Stimulated activated CD4-positive, alpha-beta T cell treated with anti-CD3 and anti-CD28 coated beads, Interleukin-15, amount 100 ng/mL, for 1 hour (primary cell): Measurements from ENCODE around the gene PANK4.

ENCODE experiments used
- DNase-seq, 2 donors: peaks; one replicate each; pipeline ENCODE4 v3.0.0-alpha.2; 2020; ENCODE audit warnings: low read depth in 1 of 2, low spot score in 1 of 2

Gene PANK4

GRCh38 chr1:2477791-2478499, 48.5 kb downstream of the PANK4 start:
- no peak for DNase-seq

GRCh38 chr1:2477309-2477708, 49.1 kb downstream of the PANK4 start:
- DNase-seq: no peak

- no peak for DNase-seq
These were observed 50.1 kb downstream of the PANK4 start, which contains the start of gene PLCH2 for GRCh38 chr1:2476061-2476999. Gene PLCH2 (plus strand): TSS chr1:2476289. CDS start chr1:2476589, 300 bp downstream.

GRCh38 chr1:2475571-2475970, 50.8 kb downstream of the PANK4 start:
- no peak for DNase-seq

- DNase-seq: no peak
These were observed 51.4 kb downstream of the PANK4 start for GRCh38 chr1:2474933-2475371.

- no peak for DNase-seq
These were observed 52.1 kb downstream of the PANK4 start for GRCh38 chr1:2474104-2474844.

- no peak for DNase-seq
These were observed 53.2 kb downstream of the PANK4 start for GRCh38 chr1:2473198-2473597.

- no peak for DNase-seq
These were observed 53.7 kb downstream of the PANK4 start for GRCh38 chr1:2472561-2473177.

GRCh38 chr1:2472109-2472508, 54.3 kb downstream of the PANK4 start:
- no peak for DNase-seq

GRCh38 chr1:2471587-2472001, 54.8 kb downstream of the PANK4 start:
- no peak for DNase-seq

GRCh38 chr1:2471159-2471471, 55.3 kb downstream of the PANK4 start:
- DNase-seq: no peak

GRCh38 chr1:2470290-2471158, 55.9 kb downstream of the PANK4 start:
- no peak for DNase-seq

GRCh38 chr1:2469103-2469940, 57.1 kb downstream of the PANK4 start:
- DNase-seq: no peak

- DNase-seq: no peak
These were observed 57.9 kb downstream of the PANK4 start for GRCh38 chr1:2468540-2468939.

- peak in 1 of 2 donors; percentile 22 for DNase-seq
These were observed 58.3 kb downstream of the PANK4 start for GRCh38 chr1:2468041-2468472.

- peak in 1 of 2 donors; percentile 26 for DNase-seq
These were observed 59.3 kb downstream of the PANK4 start for GRCh38 chr1:2466958-2467554.

- no peak for DNase-seq
These were observed 60.1 kb downstream of the PANK4 start for GRCh38 chr1:2466270-2466665.

GRCh38 chr1:2465371-2466269, 60.8 kb downstream of the PANK4 start:
- DNase-seq: no peak
